ENCODE measurements around the gene CISH.

DNA sequence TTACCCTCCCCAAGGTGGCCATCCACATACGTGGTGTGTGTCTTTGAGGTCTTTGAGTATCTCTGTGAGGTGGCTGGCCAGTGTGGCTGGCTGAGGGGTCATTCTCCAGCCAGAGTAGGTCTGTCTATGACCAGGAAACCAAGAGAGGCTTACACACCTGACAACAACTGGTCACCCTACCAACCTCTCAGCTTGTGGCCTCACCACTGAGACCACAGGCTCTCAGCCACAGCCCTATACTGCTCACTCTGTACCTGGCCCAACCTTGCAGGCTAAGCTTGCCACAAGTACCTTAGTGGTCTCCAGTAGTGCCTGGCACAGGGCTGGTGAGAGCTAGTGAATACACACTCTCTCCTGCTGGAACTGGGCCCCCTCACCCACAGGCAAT, 37.1 kb downstream of the CISH start:
- TF ChIP-seq NR2F1 (conservative IDR thresholded peaks at IDR 0.05) (no peak), TCF7 (IDR thresholded peaks at IDR 0.05; ENCODE audit: borderline replicate concordance) (no peak)

Measured in GM12878 (cell line).